Glutamatergic neuron (in vitro differentiated cells): ENCODE data around the gene TPRN. TPM values are rescaled to one million over a fixed set of nuclear protein-coding genes. Genes with fewer than 3 reads are reported as not detected.

ENCODE experiments used
- DNase-seq: peaks from one replicate; pipeline ENCODE4 v3.0.0; 2022
- H3K27ac Mint-ChIP-seq: one replicate; pipeline ENCODE4 v1.8.0; 2020; ENCODE audit warnings: mild to moderate bottlenecking, mixed read lengths, inconsistent platforms; ENCODE audit not compliant: unreplicated experiment
- H3K27me3 Mint-ChIP-seq: one replicate; pipeline ENCODE4 v1.8.0; 2020; ENCODE audit warnings: mild to moderate bottlenecking, moderate library complexity, mixed read lengths, inconsistent platforms; ENCODE audit not compliant: unreplicated experiment
- H3K36me3 Mint-ChIP-seq: one replicate; pipeline ENCODE4 v1.8.0; 2020; ENCODE audit warnings: mild to moderate bottlenecking, mixed read lengths, inconsistent platforms; ENCODE audit not compliant: unreplicated experiment
- H3K4me1 Mint-ChIP-seq: one replicate; pipeline ENCODE4 v1.8.0; 2020; ENCODE audit warnings: mild to moderate bottlenecking, low read depth, mixed read lengths, inconsistent platforms; ENCODE audit not compliant: unreplicated experiment
- H3K4me3 Mint-ChIP-seq: one replicate; pipeline ENCODE4 v1.8.0; 2020; ENCODE audit warnings: mild to moderate bottlenecking, mixed read lengths, inconsistent platforms; ENCODE audit not compliant: unreplicated experiment
- H3K9me3 Mint-ChIP-seq: one replicate; pipeline ENCODE4 v1.8.0; 2020; ENCODE audit warnings: mild to moderate bottlenecking, moderate library complexity, mixed read lengths, inconsistent platforms; ENCODE audit not compliant: unreplicated experiment
- CTCF ChIP-seq: fragments of 200-600 bp; sonication (generic); IDR thresholded peaks from one replicate; pipeline ENCODE4 v1.5.0; 2021; ENCODE audit not compliant: partially characterized antibody, unreplicated experiment
- total RNA-seq: library from RNA; stranded (reverse); fragmentation: NEBNext Ultra II Directional; extraction: Animal tissue kit (Norgen Biotek cat#: 25700); gene quantifications from one replicate; pipeline ENCODE4 v1.2.1, GENCODE V29; 2021; ENCODE audit not compliant: unreplicated experiment

TPRN gene
- total RNA-seq, 1 donor from 2014 or later, result 9.6 TPM

- TF ChIP-seq CTCF, result no peak
Observed at GRCh38 chr9:137189297-137190295, 10.9 kb downstream of the TPRN start.

GRCh38 chr9:137188490-137189296, 11.8 kb downstream of the TPRN start, which contains the start of the genes ANAPC2 and SSNA1:
TSS of gene ANAPC2 (minus strand) at chr9:137188560. CDS start at chr9:137188532, 28 bp downstream.
TSS of gene SSNA1 (plus strand) at chr9:137188676. CDS start at chr9:137188727, 51 bp downstream.
- peak; percentile 96 for DNase-seq
- no peak for TF ChIP-seq CTCF
- peaks cover 10% of the 10 kb centered on the region for H3K9me3 Mint-ChIP-seq
- peaks cover 2% of the 10 kb centered on the region for H3K27me3 Mint-ChIP-seq
- H3K4me1 Mint-ChIP-seq, result peaks cover 4% of the 10 kb centered on the region
- peak within 1 kb of the TSS; percentile 85 for H3K27ac Mint-ChIP-seq
- H3K36me3 Mint-ChIP-seq, result no peaks in the 10 kb centered on the region
- H3K4me3 Mint-ChIP-seq, result peak within 1 kb of the TSS; percentile 96

More at GRCh38 chr9:137189297-137190295, 10.9 kb downstream of the TPRN start:
- Mint-ChIP-seq H3K4me1 (peaks cover 4% of the 10 kb centered on the region), H3K27me3 (peaks cover 2% of the 10 kb centered on the region), H3K4me3 (peak overlapping the region; percentile 96), H3K9me3 (peaks cover 10% of the 10 kb centered on the region), H3K27ac (peak overlapping the region; percentile 85), H3K36me3 (no peaks in the 10 kb centered on the region)
- DNase-seq, result no peak

GRCh38 chr9:137188086-137188489, 12.5 kb downstream of the TPRN start:
- Mint-ChIP-seq H3K27me3 (peaks cover 2% of the 10 kb centered on the region), H3K4me1 (peaks cover 4% of the 10 kb centered on the region), H3K4me3 (peak overlapping the region; percentile 92), H3K27ac (peak overlapping the region; percentile 12), H3K36me3 (no peaks in the 10 kb centered on the region), H3K9me3 (peaks cover 10% of the 10 kb centered on the region)
- no peak for TF ChIP-seq CTCF
- no peak for DNase-seq

- TF ChIP-seq CTCF, result no peak
- peak overlapping the region; percentile 43 for H3K27ac Mint-ChIP-seq
- peaks cover 2% of the 10 kb centered on the region for H3K27me3 Mint-ChIP-seq
- no peak for DNase-seq
- H3K4me3 Mint-ChIP-seq, result peak overlapping the region; percentile 92
- H3K9me3 Mint-ChIP-seq, result peaks cover 10% of the 10 kb centered on the region
- no peaks in the 10 kb centered on the region for H3K36me3 Mint-ChIP-seq
- H3K4me1 Mint-ChIP-seq, result peaks cover 4% of the 10 kb centered on the region
Observed at GRCh38 chr9:137187386-137187785, 13.2 kb downstream of the TPRN start.
